ENCODE measurements around the gene QSER1.
"Not testable (repeated sequence)": the region's sequence is repeated elsewhere in the genome, so short reads cannot be mapped to it uniquely, and the experiment has no call there.

QSER1 gene

GRCh38 chr11:32937283-32937682, 44.7 kb downstream of the QSER1 start:
- DNase-seq, result not testable (repeated sequence)

GRCh38 chr11:32939046-32939445, 46.4 kb downstream of the QSER1 start:
- DNase-seq, result no peak

- DNase-seq, result no peak
Measured at GRCh38 chr11:32939866-32940265, 47.3 kb downstream of the QSER1 start.

- no peak for DNase-seq
Measured at GRCh38 chr11:32940865-32941264, 48.3 kb downstream of the QSER1 start.

- DNase-seq, result no peak
Measured at GRCh38 chr11:32947978-32948377, 55.4 kb downstream of the QSER1 start.

- no peak for DNase-seq
Measured at GRCh38 chr11:32949739-32950138, 57.1 kb downstream of the QSER1 start.

- no peak for DNase-seq
Measured at GRCh38 chr11:32952421-32952820, 59.8 kb downstream of the QSER1 start.

GRCh38 chr11:32953700-32954099, 61.1 kb downstream of the QSER1 start:
- no peak for DNase-seq

- DNase-seq, result no peak
Measured at GRCh38 chr11:32960553-32961164, 68.0 kb downstream of the QSER1 start.

GRCh38 chr11:32962016-32962415, 69.4 kb downstream of the QSER1 start:
- no peak for DNase-seq

GRCh38 chr11:32963721-32964120, 71.1 kb downstream of the QSER1 start:
- DNase-seq, result no peak

GRCh38 chr11:32968541-32968940, 75.9 kb downstream of the QSER1 start:
- DNase-seq, result no peak

- not testable (repeated sequence) for DNase-seq
Measured at GRCh38 chr11:32972233-32972632, 79.6 kb downstream of the QSER1 start.

- DNase-seq, result no peak
Measured at GRCh38 chr11:32972781-32973180, 80.2 kb downstream of the QSER1 start.

GRCh38 chr11:32982626-32983025, 90.0 kb downstream of the QSER1 start:
- DNase-seq, result no peak

- no peak for DNase-seq
Measured at GRCh38 chr11:32983506-32983905, 90.9 kb downstream of the QSER1 start.

GRCh38 chr11:32985600-32985999, 93.0 kb downstream of the QSER1 start:
- no peak for DNase-seq

- no peak for DNase-seq
Measured at GRCh38 chr11:32987851-32988250, 95.2 kb downstream of the QSER1 start.

- DNase-seq, result no peak
Measured at GRCh38 chr11:32990481-32990880, 97.9 kb downstream of the QSER1 start.

- DNase-seq, result no peak
Measured at GRCh38 chr11:32991427-32991826, 98.8 kb downstream of the QSER1 start.

- DNase-seq, result no peak
Measured at GRCh38 chr11:32991898-32992297, 99.3 kb downstream of the QSER1 start.

GRCh38 chr11:33000181-33000580, 107.6 kb downstream of the QSER1 start:
- no peak for DNase-seq

GRCh38 chr11:33001281-33001680, 108.7 kb downstream of the QSER1 start:
- no peak for DNase-seq

- DNase-seq, result no peak
Measured at GRCh38 chr11:33001751-33002542, 109.3 kb downstream of the QSER1 start.

GRCh38 chr11:33005175-33005574, 112.6 kb downstream of the QSER1 start:
- DNase-seq, result no peak

All from stimulated activated CD4-positive, alpha-beta T cell treated with anti-CD3 and anti-CD28 coated beads, Interleukin-12 subunit alpha, Interleukin-12 subunit beta, amount 100 ng/mL, for 4 hours (primary cell).